Mesenchymal stem cell (in vitro differentiated cells and primary cell): ENCODE results near the gene DPY19L2.
"Not testable (repeated sequence)": the region's sequence is repeated elsewhere in the genome, so short reads cannot be mapped to it uniquely, and the experiment has no call there.

ENCODE experiments used
- DNase-seq: peaks from one replicate; pipeline ENCODE4 v3.0.0-alpha.2; 2013
- H2AFZ ChIP-seq: one replicate; pipeline ENCODE4 v1.6.1; 2013; ENCODE audit warnings: low read depth, mild to moderate bottlenecking, control low read depth, inconsistent platforms, low read length, moderate library complexity
- H2AK5ac ChIP-seq: 2 replicates; pipeline ENCODE4 v1.6.1; 2013; ENCODE audit warnings: low read length, moderate library complexity, mild to moderate bottlenecking, inconsistent platforms; ENCODE audit not compliant: severe bottlenecking
- H2BK120ac ChIP-seq: one replicate; pipeline ENCODE4 v1.6.1; 2013; ENCODE audit warnings: low read depth, mild to moderate bottlenecking, inconsistent platforms, low read length, moderate library complexity
- H2BK12ac ChIP-seq, 2 experiments: one replicate each; pipeline ENCODE4 v1.6.1; 2013; ENCODE audit warnings: inconsistent platforms in 2 of 2, low read length in 2 of 2, mild to moderate bottlenecking in 2 of 2, moderate library complexity in 2 of 2, control low read depth in 1 of 2
- H2BK15ac ChIP-seq: one replicate; pipeline ENCODE4 v1.6.1; 2013; ENCODE audit warnings: mild to moderate bottlenecking, low read depth, inconsistent platforms; ENCODE audit not compliant: poor library complexity, severe bottlenecking
- H2BK5ac ChIP-seq: 2 replicates; pipeline ENCODE4 v1.6.1; 2013; ENCODE audit warnings: low read depth, mild to moderate bottlenecking, low read length, control low read depth, inconsistent platforms; ENCODE audit not compliant: poor library complexity, severe bottlenecking
- H3K14ac ChIP-seq, 2 experiments: one replicate each; pipeline ENCODE4 v1.6.1; 2013; ENCODE audit warnings: inconsistent platforms in 2 of 2, low read length in 2 of 2, control low read depth in 1 of 2, mild to moderate bottlenecking in 1 of 2, moderate library complexity in 1 of 2
- H3K18ac ChIP-seq, 2 experiments: one replicate each; pipeline ENCODE4 v1.6.1; 2013; ENCODE audit warnings: inconsistent platforms in 2 of 2, low read length in 2 of 2, control low read depth in 1 of 2, low read depth in 1 of 2, mild to moderate bottlenecking in 1 of 2
- H3K23ac ChIP-seq, 2 experiments: one replicate each; pipeline ENCODE4 v1.6.1; 2013; ENCODE audit warnings: inconsistent platforms in 2 of 2, low read length in 2 of 2, mild to moderate bottlenecking in 2 of 2, moderate library complexity in 2 of 2, control low read depth in 1 of 2
- H3K27ac ChIP-seq: 2 replicates; pipeline ENCODE4 v1.5.1; 2013; ENCODE audit warnings: mild to moderate bottlenecking, moderate library complexity, low read length, control low read depth, inconsistent platforms; ENCODE audit not compliant: poor library complexity, severe bottlenecking
- H3K27me3 ChIP-seq, 2 experiments: 2 replicates each; pipeline versions ENCODE4 v1.6.1 to v1.7.0; 2013; ENCODE audit warnings: low read length in 2 of 2, mild to moderate bottlenecking in 2 of 2, moderate library complexity in 2 of 2, control low read depth in 1 of 2, inconsistent platforms in 1 of 2; ENCODE audit not compliant: control insufficient read depth in 1 of 2, insufficient read depth in 1 of 2
- H3K36me3 ChIP-seq, 2 experiments: 2 replicates each; pipeline versions ENCODE4 v1.6.1 to v1.7.0; 2013; ENCODE audit warnings: low read length in 2 of 2, control low read depth in 1 of 2, inconsistent platforms in 1 of 2, low read depth in 1 of 2, mild to moderate bottlenecking in 1 of 2; ENCODE audit not compliant: insufficient read depth in 2 of 2, control insufficient read depth in 1 of 2
- H3K4ac ChIP-seq, 2 experiments: one replicate each; pipeline ENCODE4 v1.6.1; 2013; ENCODE audit warnings: inconsistent platforms in 2 of 2, low read length in 2 of 2, mild to moderate bottlenecking in 2 of 2, moderate library complexity in 2 of 2, control low read depth in 1 of 2, low read depth in 1 of 2
- H3K4me1 ChIP-seq: 2 replicates; pipeline ENCODE4 v1.6.1; 2013; ENCODE audit warnings: low read depth, low read length, control low read depth; ENCODE audit not compliant: control insufficient read depth, insufficient read depth
- H3K4me2 ChIP-seq: 2 replicates; pipeline ENCODE4 v1.6.1; 2013; ENCODE audit warnings: low read length, mild to moderate bottlenecking, inconsistent platforms; ENCODE audit not compliant: poor library complexity, severe bottlenecking
- H3K4me3 ChIP-seq, 2 experiments: 2 replicates each; pipeline versions ENCODE4 v1.5.1 to v1.7.0; 2013; ENCODE audit warnings: low read length in 2 of 2, mild to moderate bottlenecking in 2 of 2, control low read depth in 1 of 2, low read depth in 1 of 2; ENCODE audit not compliant: insufficient read depth in 1 of 2
- H3K79me1 ChIP-seq: replicated peaks from 2 replicates; pipeline ENCODE4 v1.6.1; 2013; ENCODE audit warnings: mild to moderate bottlenecking, control low read depth, low read length, inconsistent platforms; ENCODE audit not compliant: poor library complexity, severe bottlenecking
- H3K9ac ChIP-seq: 2 replicates; pipeline ENCODE4 v1.7.0; 2013; ENCODE audit warnings: mild to moderate bottlenecking, low read length, moderate library complexity
- H3K9me3 ChIP-seq: 2 replicates; pipeline ENCODE4 v1.7.0; 2013; ENCODE audit warnings: mild to moderate bottlenecking, low read length; ENCODE audit not compliant: control insufficient read depth
- H4K8ac ChIP-seq: one replicate; pipeline ENCODE4 v1.6.1; 2013; ENCODE audit warnings: inconsistent platforms, mild to moderate bottlenecking, low read length, moderate library complexity
- H4K91ac ChIP-seq: one replicate; pipeline ENCODE4 v1.6.1; 2013; ENCODE audit warnings: mild to moderate bottlenecking, low read length, inconsistent platforms
- WGBS: methylation state at CpG from one replicate; pipeline ENCODE4 v1.1.7; 2013; ENCODE audit warnings: mixed read lengths; 5-methylcytosine and 5-hydroxymethylcytosine counted together

DPY19L2 gene

DNA sequence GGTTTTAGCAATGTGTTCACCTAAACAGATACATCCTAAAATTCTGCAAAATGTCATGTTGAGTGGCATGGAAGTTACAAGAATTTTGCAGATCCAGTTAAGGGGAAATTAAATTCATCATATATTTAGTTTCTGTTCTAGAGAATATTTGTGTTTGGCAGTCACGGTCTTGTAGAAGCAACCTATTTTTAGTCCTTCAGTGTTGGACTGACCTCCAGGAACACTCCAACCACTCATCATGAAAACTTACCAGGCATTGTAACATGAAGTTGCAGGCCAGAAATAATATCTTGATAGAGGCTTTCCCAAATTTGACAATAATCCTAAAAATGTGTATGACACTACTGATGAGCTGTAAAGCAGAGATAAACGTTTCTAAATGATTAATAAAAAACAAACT is 119.3 kb downstream of the DPY19L2 start:
- not testable (repeated sequence) for H4K8ac ChIP-seq, H3K4me2 ChIP-seq, H3K36me3 ChIP-seq, H3K27me3 ChIP-seq, H3K18ac ChIP-seq, H2AFZ ChIP-seq, H3K9me3 ChIP-seq, H3K4me3 ChIP-seq, DNase-seq, H2BK12ac ChIP-seq, H4K91ac ChIP-seq, H2BK5ac ChIP-seq, H2AK5ac ChIP-seq, H3K79me1 ChIP-seq, H3K23ac ChIP-seq, H3K27ac ChIP-seq, H3K14ac ChIP-seq, H2BK120ac ChIP-seq, H3K4me1 ChIP-seq, H3K4ac ChIP-seq, H3K9ac ChIP-seq, H2BK15ac ChIP-seq
- 100% methylated on average over 1 of the region's 2 CpGs for WGBS

DNA sequence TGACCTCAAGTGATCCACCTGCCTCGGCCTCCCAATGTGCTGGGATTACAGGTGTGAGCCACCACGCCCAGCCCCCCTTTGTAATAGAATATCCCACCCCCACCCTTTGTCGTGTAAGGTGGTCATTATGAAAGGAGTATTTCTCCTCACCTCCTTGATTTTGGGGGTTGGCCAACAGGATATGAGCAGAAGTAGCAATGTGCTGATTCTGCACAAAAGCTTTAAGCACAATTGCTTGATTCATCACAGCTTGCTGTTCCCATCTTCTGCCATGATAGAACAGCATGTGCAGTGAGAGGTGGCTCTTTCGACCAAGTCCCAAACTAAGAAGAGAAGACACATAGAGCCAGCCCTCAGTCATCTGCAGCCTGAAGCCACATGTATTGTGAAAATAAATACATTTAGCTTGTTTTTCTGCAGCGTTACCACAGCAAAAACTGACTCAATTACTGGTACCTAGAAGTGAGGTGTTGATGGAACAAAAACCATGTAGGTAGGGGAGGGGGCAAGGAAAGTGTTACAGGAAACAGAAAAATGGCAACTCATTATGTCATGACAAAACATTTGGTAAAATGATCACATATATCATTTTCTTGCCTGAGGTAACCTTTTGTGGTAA is 122.9 kb downstream of the DPY19L2 start:
- not testable (repeated sequence) for H3K9me3 ChIP-seq, H2BK15ac ChIP-seq, H3K4me3 ChIP-seq, H3K27me3 ChIP-seq, H2BK120ac ChIP-seq, H4K91ac ChIP-seq, H3K4ac ChIP-seq, H3K27ac ChIP-seq, H2AK5ac ChIP-seq, H3K9ac ChIP-seq, H3K4me2 ChIP-seq, H2BK5ac ChIP-seq, DNase-seq, H2AFZ ChIP-seq, H2BK12ac ChIP-seq, H3K23ac ChIP-seq, H3K18ac ChIP-seq, H4K8ac ChIP-seq, H3K36me3 ChIP-seq, H3K79me1 ChIP-seq, H3K4me1 ChIP-seq, H3K14ac ChIP-seq
- WGBS = no CpG with 5 or more reads among the region's 5 CpGs

DNA sequence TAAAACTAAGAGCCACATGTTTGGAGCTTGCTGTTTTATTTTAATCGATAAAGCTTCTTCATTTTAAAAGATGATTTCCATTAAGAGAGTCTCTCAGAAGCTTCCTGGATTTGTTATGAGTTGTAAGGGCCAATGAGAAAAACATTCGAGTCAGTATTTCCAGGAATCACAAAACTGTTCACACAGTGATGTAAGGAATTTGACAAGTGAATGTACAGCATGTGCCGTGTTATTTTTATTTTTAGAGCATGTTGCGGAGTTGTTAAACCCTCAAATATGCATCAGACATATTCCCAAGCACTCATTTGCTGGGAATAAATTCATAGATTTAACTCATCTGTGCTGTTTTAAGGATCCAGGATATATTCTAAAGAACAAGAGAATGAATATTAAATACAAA is 129.6 kb downstream of the DPY19L2 start:
- no CpG with 5 or more reads among the region's 4 CpGs for WGBS

GRCh38 chr12:63537838-63538237 is 130.5 kb downstream of the DPY19L2 start:
- H3K79me1 ChIP-seq, H3K14ac ChIP-seq, H3K27me3 ChIP-seq: not testable (repeated sequence)

More for the DNA sequence above, 129.6 kb downstream of the DPY19L2 start:
- not testable (repeated sequence) for H3K27ac ChIP-seq, H4K91ac ChIP-seq, H3K36me3 ChIP-seq, H3K4me1 ChIP-seq, H3K27me3 ChIP-seq, H3K9ac ChIP-seq, H3K18ac ChIP-seq, H3K9me3 ChIP-seq, H3K4ac ChIP-seq, H3K79me1 ChIP-seq, H2BK5ac ChIP-seq, H2AFZ ChIP-seq, H2BK15ac ChIP-seq, H4K8ac ChIP-seq, DNase-seq, H3K14ac ChIP-seq, H3K4me2 ChIP-seq, H2AK5ac ChIP-seq, H2BK12ac ChIP-seq, H2BK120ac ChIP-seq, H3K4me3 ChIP-seq, H3K23ac ChIP-seq

More at GRCh38 chr12:63537838-63538237, 130.5 kb downstream of the DPY19L2 start:
- H2BK12ac ChIP-seq, H3K18ac ChIP-seq, H2BK5ac ChIP-seq, H2AFZ ChIP-seq, H3K4ac ChIP-seq, H3K36me3 ChIP-seq, H3K4me3 ChIP-seq, H2AK5ac ChIP-seq, H3K27ac ChIP-seq, H4K91ac ChIP-seq, H4K8ac ChIP-seq, H3K23ac ChIP-seq, H2BK120ac ChIP-seq, H3K4me1 ChIP-seq, H3K9ac ChIP-seq, DNase-seq, H2BK15ac ChIP-seq, H3K4me2 ChIP-seq, H3K9me3 ChIP-seq: not testable (repeated sequence)
